Left renal cortex interstitium (tissue), 4 donors: ENCODE data around the gene MAP3K7CL. TPM values are rescaled to one million over a fixed set of nuclear protein-coding genes. Genes with fewer than 3 reads are reported as not detected.

Experiments
- DNase-seq, 4 donors: peaks; one replicate each; pipeline ENCODE4 v3.0.0-alpha.2; 2013; ENCODE audit warnings: low read depth in 4 of 4, low spot score in 2 of 4, missing footprints in 1 of 4
- polyA plus RNA-seq, 4 donors: library from polyadenylated mRNA; unstranded; fragments of 120-200 nt; gene quantifications; one replicate each; pipeline ENCODE4 v1.2.1, GENCODE V29; 2013; ENCODE audit not compliant: insufficient read length in 4 of 4

The MAP3K7CL gene
- polyA plus RNA-seq, 4 donors = 4.8 to 7.5 (median 5.7) TPM

DNA sequence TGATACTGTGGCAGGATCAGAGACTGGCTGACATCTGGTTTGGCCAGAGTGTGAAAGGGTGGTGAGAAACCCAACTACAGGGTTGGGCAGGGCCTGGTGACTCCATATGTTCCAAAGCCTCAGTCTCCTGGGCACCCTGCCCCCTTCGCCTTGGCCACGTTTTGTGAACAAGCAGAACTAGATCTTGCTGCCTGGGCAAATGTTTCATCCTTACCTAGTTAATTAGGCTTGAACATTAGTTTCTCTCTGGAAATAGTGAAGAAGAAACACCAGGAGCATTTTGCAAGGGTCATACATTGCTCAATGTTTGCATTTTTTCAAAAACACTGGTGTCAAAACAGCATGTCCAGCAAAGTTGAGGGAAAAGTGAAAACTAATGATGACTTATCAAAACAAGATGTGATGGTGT lies 60.5 kb downstream of the MAP3K7CL start:
- DNase-seq = no peak

- no peak for DNase-seq
These were observed 62.6 kb downstream of the MAP3K7CL start for GRCh38 chr21:29193072-29193471.

- no peak for DNase-seq
These were observed 63.5 kb downstream of the MAP3K7CL start for GRCh38 chr21:29193901-29194300.

GRCh38 chr21:29194342-29194741 lies 63.9 kb downstream of the MAP3K7CL start:
- DNase-seq = no peak

- DNase-seq = no peak
These were observed 64.4 kb downstream of the MAP3K7CL start for GRCh38 chr21:29194847-29195246.

GRCh38 chr21:29195981-29196669 lies 65.7 kb downstream of the MAP3K7CL start:
- no peak for DNase-seq

GRCh38 chr21:29196670-29197191 lies 66.3 kb downstream of the MAP3K7CL start:
- DNase-seq = no peak

- DNase-seq = no peak
These were observed 70.7 kb downstream of the MAP3K7CL start for GRCh38 chr21:29201186-29201585.

DNA sequence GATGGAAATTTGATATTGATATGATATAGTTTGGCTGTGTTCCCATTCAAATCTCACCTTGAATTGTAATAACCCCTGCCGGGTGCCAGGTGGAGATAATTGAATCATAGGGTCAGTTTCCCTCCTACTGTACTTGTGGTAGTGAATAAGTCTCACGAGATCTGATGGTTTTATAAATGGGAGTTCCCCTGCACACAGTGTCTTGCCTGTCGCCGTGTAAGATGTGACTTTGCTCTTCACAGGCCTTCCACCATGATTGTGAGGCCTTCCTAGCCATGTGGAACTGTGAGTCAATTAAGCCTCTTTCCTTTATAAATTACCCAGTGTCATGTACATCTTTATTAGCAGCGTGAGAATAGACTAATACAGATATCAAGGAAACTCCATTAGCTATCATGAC lies 74.6 kb downstream of the MAP3K7CL start:
- DNase-seq = no peak

DNA sequence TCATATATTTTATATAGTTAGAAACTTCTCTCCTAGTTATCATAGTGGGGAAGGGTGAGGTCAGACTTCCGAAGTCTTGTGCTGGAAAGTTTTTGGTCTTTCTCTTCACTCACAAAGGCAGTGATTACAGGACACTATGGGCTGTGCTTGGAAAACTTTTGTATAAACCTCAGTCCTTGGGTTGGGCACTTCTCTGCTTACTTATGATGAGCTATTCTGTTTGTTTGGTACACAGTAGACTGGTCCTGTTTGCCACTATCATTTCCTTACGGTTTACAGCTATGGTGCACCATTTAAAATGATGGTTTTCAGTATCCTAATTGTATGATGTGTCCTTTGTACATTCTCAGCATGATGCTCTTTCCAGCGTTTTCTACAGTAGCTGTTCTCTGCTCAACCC lies 75.5 kb downstream of the MAP3K7CL start:
- DNase-seq = no peak

DNA sequence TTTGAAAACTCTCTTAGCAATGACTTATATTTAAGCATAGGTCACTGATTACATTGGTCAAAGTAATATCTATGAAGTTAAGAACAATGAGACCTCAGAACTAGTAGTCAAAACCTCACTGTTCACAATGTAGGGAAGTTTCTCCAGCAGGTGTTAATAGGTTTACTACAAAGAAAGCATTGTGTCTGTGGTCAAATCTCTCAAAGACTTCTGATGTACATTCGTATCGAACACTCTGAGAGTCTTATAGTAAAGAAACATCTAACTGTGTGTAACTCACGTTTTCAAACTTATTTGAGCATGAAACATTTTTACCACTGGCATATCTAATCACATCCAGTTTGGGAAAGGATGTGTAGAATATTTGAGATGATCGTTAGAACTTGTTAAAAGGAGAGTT lies 76.0 kb downstream of the MAP3K7CL start:
- no peak for DNase-seq

- no peak for DNase-seq
These were observed 76.8 kb downstream of the MAP3K7CL start for GRCh38 chr21:29207201-29207600.

DNA sequence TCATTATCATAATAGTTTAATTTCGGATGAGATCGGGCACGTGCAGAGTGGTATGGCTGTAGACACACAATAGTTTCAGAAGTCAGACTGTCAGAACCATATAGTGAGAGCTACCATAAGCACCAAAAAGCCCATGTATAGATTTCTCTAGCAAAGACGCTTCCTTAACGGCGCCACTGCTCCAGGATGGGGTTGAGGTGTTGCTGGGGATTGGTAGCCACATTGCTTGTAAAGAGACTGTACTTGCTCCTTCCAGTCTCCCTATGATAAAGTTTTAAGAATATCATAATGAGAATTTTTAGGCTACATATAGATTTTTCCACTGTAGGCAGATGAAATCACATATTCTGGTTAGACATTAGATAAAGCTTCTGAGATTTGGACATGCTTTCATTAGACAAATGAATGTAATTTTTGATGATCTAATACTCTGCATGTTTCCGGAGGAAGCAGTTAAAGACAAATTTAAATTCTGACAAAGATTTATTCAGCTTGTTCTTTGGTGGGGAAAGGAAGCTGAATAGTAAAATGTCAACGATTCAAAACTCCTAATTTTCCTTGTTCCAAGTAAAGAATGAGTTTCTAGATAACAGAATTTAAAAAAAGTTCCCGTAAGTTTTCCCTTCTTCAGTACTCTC lies 77.7 kb downstream of the MAP3K7CL start:
- no peak for DNase-seq

- no peak for DNase-seq
These were observed 78.2 kb downstream of the MAP3K7CL start for GRCh38 chr21:29208682-29209059.

DNA sequence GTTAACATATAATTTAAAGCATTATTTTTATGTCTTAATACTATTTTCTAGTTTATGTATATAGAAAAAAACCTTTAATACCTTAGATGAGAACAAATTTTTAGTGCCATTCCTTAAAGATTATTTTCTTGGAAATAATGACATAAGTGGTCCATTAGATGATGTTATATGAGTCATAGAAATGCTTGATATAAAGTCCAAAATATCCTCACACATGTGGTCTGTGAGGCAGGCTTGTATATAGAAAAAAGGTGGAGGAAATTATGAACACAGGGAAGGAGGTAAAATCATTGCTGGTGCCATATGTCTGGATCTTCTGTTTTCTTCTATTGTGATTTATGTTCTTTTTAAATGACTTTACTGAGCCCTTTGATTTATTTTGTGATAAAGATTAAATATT lies 79.3 kb downstream of the MAP3K7CL start:
- no peak for DNase-seq

DNA sequence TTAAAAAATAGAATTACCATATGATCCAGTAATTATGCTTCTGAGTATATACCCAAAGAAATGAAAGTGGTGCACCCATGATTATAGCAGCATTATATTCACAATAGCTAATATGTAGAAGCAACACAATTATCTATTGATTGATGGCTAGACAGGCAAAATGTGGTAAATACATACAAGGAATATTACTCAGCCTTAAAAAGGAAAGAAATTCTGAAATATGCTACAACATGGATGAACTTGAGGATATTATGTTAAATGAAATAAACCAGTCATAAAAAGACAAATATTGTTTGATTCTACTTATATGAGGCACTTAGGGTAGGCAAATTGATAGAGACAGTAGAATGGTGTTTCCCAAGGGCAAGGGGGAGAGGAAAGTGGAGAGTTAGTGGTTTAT lies 80.8 kb downstream of the MAP3K7CL start:
- DNase-seq = no peak

DNA sequence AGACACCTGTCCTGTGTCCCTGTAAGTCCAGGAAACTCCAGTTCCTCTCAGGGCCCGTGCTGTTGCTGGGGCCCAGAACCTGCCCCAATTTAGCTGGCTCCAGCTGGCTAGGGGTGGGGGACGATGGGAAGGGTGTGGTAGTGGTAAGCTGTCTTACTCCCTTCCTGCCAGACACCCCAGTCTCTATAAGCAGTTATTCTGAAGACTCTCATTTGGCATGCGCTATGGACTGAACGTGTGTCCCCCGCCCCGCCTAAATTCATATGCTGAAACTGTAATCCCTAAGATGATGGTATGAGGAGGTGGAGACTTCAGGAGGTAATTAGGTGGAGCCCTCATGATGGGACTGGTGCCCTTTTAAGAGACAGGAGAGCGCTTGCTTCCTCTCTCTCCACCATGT lies 82.0 kb downstream of the MAP3K7CL start:
- DNase-seq = no peak

- DNase-seq = no peak
These were observed 83.3 kb downstream of the MAP3K7CL start for GRCh38 chr21:29213513-29214385.

- no peak for DNase-seq
These were observed 85.3 kb downstream of the MAP3K7CL start for GRCh38 chr21:29215709-29216108.

DNA sequence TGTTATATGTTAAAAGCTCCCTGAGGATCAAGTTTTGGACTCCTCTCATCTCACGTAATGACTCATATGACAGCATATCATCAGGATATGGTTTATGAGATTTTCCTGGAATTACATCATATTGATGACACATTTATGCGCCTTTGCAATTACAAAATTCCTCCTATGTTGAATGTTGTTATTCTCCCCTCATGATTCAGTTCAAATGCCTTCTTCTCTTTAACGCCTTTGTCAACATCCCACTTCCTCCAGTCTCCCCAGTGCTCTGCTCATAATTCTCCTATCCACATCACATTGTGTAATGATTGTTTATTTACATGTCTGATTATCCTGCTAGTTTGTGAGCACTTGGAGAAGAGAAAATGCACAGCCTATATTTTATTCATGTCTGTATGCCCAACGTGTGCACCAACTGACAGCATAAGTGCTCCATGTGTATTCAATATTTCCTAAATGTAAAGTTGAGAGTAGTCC lies 87.4 kb downstream of the MAP3K7CL start:
- DNase-seq = no peak

GRCh38 chr21:29218749-29219148 lies 88.3 kb downstream of the MAP3K7CL start:
- DNase-seq = no peak
